ENCODE data around the gene ARL5C.
"Not testable (repeated sequence)": the region's sequence is repeated elsewhere in the genome, so short reads cannot be mapped to it uniquely, and the experiment has no call there.

ARL5C gene

DNA sequence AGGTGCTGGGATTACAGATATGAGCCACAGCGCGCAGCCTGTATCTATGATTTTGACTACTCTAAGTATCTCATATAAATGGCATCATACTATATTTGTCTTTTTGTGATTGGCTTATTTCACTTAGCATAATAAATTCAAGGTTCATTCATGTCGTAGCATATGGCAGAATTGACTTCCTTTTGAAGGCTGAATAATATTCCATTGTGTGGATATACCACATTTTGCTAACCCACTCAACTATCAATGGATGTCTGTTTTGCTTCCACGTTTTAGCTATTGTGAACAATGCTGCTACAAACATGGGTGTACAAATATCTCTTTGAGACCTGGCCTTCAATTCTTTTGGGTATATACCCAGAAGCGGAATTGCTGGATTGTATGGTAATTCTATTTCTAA is 24.7 kb downstream of the ARL5C start:
- no peak for TF ChIP-seq JUND (IDR thresholded peaks at IDR 0.05; ENCODE audit: low read depth)
- no peak for DNase-seq (ENCODE audit: low read depth in 1 of 2, low spot score in 1 of 2)
- in situ Hi-C loops (cut with HindIII; ENCODE audit: low pct_unique_long_range_greater_than_20kb, low sequenced_read_pairs): no loop called here

DNA sequence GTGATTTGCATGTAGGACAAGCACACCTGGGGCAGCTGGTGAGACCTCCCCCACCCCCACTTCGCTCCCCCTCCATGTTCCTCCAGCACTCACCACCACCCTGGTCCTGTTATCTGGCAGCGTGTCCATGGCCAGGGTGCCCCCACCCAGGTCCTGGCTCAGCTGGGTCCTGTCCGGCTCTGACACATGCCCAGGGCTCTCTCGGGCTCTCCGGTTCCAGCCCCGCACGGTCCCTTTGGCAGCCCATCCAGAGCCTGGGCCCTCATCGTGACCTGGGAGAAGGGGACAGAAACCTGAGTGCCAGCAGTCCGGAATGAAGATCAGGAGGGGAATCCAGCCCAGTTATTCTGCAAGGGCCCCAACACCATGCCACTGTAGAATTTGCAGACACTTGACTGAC is 26.4 kb downstream of the ARL5C start:
- TF ChIP-seq JUND (IDR thresholded peaks at IDR 0.05; ENCODE audit: low read depth): no peak
- no peak for DNase-seq (ENCODE audit: low read depth in 1 of 2, low spot score in 1 of 2)
- in situ Hi-C loops (cut with HindIII; ENCODE audit: low pct_unique_long_range_greater_than_20kb, low sequenced_read_pairs): no loop called here

DNA sequence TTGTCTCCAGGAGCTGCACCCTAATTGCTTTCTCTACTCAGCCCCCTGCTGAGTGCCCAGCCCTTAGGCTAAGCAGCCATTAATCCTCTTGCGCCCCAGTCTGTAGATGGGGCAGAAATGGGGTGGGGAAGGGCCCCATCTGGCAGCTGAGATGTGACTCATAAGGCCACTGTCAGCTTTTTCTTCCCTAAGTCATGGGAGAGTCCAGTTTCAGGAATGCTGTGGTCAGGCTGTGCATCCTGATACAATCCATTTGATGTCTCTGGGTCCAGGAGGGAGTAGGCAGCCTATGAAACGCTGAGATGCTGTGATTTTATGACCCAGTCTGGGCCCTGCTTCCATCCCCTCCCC is 26.8 kb downstream of the ARL5C start:
- in situ Hi-C loops (cut with HindIII; ENCODE audit: low pct_unique_long_range_greater_than_20kb, low sequenced_read_pairs): no loop called here
- no peak for DNase-seq (ENCODE audit: low read depth in 1 of 2, low spot score in 1 of 2)
- TF ChIP-seq JUND (IDR thresholded peaks at IDR 0.05; ENCODE audit: low read depth): no peak

DNA sequence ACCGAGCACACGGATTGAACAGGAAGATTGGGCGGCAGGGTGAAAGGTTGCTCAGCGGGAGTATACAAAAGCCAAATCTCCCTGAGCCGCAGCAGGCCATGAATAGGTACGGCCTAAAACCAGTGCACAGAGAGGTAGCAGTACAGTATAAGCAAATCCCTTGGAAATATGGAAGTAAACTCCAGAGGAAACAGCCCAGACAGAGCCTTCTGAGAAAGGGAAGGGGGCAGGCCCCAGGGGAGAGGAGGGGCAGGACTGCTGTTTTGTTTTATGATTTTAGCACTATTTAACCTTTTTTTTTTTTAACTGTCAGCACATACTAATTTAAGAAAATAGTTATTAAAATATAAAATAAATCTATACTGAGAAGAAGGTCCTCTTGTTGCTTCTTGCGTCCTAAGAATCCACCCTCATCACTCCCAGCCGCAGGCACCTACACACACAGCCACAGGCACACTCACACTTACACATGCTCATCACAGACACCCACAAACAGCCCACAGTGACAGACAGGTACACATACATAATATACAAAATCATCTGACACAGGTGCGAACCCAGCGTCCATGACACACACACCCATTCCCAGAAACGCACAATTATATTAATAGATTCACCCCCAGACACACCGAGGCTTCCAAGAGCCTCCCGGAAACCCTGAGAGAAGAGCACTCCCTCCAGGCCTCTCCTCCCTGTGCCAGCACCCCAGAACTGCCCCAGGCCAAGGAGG is 27.4 kb downstream of the ARL5C start:
- no peak for DNase-seq (ENCODE audit: low read depth in 1 of 2, low spot score in 1 of 2)
- no peak for TF ChIP-seq JUND (IDR thresholded peaks at IDR 0.05; ENCODE audit: low read depth)
- in situ Hi-C loops (cut with HindIII; ENCODE audit: low pct_unique_long_range_greater_than_20kb, low sequenced_read_pairs): no loop called here

DNA sequence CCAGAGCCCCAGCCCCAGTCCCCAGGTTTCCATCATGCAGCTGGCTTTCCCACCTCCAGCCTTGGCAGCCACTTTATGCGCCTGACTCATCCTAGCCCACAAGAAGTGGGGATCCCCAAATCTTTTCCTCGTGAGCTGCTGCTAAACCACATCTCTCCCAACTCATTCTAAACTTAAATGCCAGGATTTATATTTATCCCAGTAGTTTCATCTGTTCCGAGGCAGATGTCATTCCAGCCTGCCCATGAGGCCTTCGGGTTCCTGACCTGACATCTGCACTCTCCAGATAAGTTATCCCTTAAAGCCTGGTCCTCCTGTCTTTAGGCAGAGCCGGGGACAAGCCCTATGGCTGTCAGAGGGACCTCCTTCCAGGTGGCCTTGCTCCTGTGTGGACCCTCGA is 31.1 kb downstream of the ARL5C start:
- no peak for TF ChIP-seq JUND (IDR thresholded peaks at IDR 0.05; ENCODE audit: low read depth)
- in situ Hi-C loops (cut with HindIII; ENCODE audit: low pct_unique_long_range_greater_than_20kb, low sequenced_read_pairs): no loop called here
- no peak for DNase-seq (ENCODE audit: low read depth in 1 of 2, low spot score in 1 of 2)

DNA sequence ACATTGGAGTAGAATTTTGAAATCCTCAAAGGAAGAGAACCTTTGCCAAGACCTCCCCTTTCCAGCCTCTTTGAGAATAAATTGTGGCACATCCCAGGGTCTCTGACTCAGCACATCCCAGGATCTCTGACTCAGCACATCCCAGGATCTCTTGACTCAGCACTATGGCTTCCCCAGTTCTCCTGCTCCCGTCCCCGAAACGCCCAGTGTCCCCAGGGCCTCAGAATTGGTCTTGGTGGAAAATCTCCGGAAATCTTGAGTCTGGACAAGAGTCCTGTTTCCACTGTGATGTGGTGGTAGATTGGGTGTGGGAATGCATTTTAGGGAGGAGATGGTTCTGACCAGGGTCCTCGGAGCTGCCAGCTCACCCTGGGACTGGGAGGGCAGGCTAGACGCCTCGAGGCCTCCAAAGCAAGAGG is 33.8 kb downstream of the ARL5C start:
- in situ Hi-C loops (cut with HindIII; ENCODE audit: low pct_unique_long_range_greater_than_20kb, low sequenced_read_pairs): no loop called here
- no peak for DNase-seq (ENCODE audit: low read depth in 1 of 2, low spot score in 1 of 2)
- no peak for TF ChIP-seq JUND (IDR thresholded peaks at IDR 0.05; ENCODE audit: low read depth)

DNA sequence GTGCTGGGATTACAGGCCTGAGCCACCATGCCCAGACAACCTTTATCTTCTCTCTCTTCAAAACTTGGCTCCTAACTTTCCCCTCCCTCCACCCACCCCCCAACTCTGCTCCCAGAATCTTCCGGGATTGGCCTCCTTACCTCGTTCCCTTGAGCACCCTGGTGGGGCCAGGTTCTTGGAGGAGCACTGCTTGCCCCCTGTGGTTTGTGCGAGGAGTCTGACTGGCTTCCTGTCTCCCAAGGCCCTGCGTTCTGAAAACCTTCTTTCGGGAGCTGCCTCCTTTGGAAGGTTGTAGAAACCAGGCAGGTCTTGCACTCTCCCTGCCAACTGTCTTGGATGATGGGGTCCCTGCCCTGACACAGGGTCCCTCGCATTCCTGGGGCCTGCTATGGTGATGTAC is 34.3 kb downstream of the ARL5C start:
- in situ Hi-C loops (cut with HindIII; ENCODE audit: low pct_unique_long_range_greater_than_20kb, low sequenced_read_pairs): no loop called here
- no peak for TF ChIP-seq JUND (IDR thresholded peaks at IDR 0.05; ENCODE audit: low read depth)
- DNase-seq (ENCODE audit: low read depth in 1 of 2, low spot score in 1 of 2): no peak

DNA sequence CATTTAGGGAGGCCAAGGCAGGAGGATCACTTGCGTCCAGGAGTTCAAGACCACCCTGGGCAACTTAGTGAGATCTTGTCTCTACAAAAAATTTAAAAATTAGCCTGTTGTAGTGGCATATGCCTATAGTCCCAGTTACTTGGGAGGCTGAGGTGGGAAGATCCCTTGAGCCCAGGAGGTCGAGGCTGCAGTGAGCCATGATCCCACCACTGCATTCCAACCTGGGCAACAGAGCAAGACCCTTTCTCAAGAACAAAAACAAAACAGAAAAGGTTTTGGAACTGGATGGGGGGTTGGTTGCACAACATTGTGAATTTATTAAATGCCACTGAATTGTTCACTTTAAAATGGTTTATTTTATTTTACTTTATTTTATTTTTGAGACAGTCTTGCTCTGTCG is 35.8 kb downstream of the ARL5C start:
- in situ Hi-C loops (cut with HindIII; ENCODE audit: low pct_unique_long_range_greater_than_20kb, low sequenced_read_pairs): no loop called here
- no peak for DNase-seq (ENCODE audit: low read depth in 1 of 2, low spot score in 1 of 2)
- no peak for TF ChIP-seq JUND (IDR thresholded peaks at IDR 0.05; ENCODE audit: low read depth)

DNA sequence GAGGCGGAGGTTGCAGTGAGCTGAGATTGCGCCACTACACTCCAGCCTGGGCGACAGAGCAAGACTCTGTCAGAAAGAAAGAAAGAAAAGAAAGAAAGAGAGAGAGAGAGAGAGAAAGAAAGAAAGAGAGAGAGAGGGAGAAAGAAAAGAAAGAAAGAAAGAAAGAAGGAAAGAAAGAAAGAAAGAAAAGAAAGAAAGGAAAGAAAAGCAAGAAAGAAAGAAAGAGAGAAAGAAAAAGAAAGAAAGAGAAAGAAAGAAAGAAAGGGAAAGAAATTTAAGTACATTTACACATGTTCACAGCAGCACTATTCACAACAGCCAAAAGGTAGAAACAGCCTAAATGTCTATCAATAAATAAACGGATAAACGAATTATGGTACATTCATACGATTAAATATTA is 36.4 kb downstream of the ARL5C start:
- in situ Hi-C loops (cut with HindIII; ENCODE audit: low pct_unique_long_range_greater_than_20kb, low sequenced_read_pairs); DNase-seq (ENCODE audit: low read depth in 1 of 2, low spot score in 1 of 2): not testable (repeated sequence)

DNA sequence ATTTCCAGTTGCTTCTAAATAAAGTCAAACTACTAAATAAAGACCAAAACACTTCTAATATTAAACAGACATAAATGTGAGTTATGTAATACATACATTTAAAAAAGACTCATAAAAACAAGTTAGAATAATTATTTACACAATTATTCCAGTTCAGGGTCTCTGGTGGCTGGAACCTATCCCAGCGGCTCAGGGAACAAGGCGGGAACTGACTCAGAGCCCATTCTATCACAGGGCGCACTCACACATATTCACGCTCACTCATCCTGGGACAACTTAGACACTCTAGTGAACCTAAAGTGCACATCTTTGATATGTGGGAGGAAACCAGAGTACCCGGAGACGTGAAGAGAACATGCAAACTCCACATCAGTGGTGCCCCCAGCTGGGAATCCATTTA is 39.5 kb downstream of the ARL5C start:
- TF ChIP-seq JUND (IDR thresholded peaks at IDR 0.05; ENCODE audit: low read depth): no peak
- in situ Hi-C loops (cut with HindIII; ENCODE audit: low pct_unique_long_range_greater_than_20kb, low sequenced_read_pairs): no loop called here
- no peak for DNase-seq (ENCODE audit: low read depth in 1 of 2, low spot score in 1 of 2)

DNA sequence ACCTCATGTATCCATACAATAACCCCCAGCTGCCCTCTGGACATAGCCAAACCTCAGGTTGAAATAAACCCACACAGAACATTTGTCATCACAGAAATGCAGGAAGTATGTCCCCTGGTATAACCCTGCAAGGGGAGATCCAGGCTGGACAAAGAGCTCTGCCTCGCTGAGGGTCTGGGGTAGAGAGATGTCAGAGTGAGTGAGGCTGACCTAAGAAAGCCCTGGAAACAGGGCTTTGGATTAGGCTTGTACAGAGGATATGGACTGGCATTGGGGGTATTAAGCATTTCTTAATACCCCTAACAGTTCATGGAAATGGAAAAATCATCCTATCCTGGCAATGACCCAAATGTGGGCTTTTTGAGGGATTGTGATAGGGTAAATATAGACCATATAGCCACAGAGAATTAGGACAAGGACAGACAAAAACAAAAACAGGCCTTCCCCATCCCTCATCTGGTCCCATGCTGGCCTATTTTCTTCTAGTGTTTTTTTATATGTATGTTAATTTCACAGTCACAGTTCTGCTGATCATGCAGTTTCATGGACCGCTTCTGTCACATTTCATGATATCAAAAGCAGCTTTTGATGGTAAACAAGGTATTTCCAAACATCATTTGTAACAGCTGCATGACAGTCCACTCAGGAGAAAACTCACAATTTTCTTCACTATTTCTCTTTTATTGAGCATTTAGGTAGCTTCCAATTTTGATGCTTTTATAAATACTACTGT is 40.7 kb downstream of the ARL5C start:
- no peak for DNase-seq (ENCODE audit: low read depth in 1 of 2, low spot score in 1 of 2)
- in situ Hi-C loops (cut with HindIII; ENCODE audit: low pct_unique_long_range_greater_than_20kb, low sequenced_read_pairs): no loop called here
- TF ChIP-seq JUND (IDR thresholded peaks at IDR 0.05; ENCODE audit: low read depth): no peak

DNA sequence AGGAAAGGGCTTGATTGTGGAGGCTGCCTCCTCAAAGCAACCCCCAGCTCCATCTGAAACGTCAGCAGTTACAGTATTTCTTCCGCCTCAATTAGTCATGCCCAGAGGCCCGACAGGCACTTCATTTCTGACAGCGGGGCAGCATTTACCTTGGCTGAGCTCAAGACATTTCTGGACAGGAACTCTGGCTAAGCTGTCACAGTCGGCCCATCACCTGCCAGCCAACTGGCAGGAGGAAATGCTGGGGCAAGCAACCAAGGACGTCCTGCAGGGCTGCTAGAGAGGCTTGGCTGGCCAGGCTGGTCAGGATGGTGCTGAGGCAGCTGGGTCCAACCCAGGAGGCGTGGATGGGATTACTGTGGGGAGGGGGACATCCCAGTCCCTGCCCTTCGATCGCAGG is 42.3 kb downstream of the ARL5C start:
- no peak for TF ChIP-seq JUND (IDR thresholded peaks at IDR 0.05; ENCODE audit: low read depth)
- DNase-seq (ENCODE audit: low read depth in 1 of 2, low spot score in 1 of 2): peak in 1 of 2 experiments; percentile 36
- in situ Hi-C loops (cut with HindIII; ENCODE audit: low pct_unique_long_range_greater_than_20kb, low sequenced_read_pairs): no loop called here

DNA sequence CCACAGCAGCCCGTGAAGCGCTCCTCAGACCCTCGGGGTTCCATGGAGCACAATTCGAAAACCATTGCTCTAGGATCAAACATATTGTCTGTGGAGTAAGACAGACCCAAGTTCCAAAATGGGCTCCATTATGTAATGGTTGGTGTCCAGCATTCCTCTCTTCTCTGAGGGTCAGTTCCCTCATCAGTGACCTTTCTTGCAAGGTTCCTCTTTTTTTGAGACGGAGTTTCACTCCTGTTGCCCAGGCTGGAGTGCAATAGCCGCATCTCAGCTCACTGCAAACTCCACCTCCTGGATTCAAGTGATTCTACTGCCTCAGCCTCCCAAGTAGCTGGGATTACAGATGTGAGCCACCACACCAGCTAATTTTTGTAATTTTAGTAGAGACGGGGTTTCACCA is 43.0 kb downstream of the ARL5C start:
- in situ Hi-C loops (cut with HindIII; ENCODE audit: low pct_unique_long_range_greater_than_20kb, low sequenced_read_pairs): no loop called here
- DNase-seq (ENCODE audit: low read depth in 1 of 2, low spot score in 1 of 2): no peak
- TF ChIP-seq JUND (IDR thresholded peaks at IDR 0.05; ENCODE audit: low read depth): no peak

DNA sequence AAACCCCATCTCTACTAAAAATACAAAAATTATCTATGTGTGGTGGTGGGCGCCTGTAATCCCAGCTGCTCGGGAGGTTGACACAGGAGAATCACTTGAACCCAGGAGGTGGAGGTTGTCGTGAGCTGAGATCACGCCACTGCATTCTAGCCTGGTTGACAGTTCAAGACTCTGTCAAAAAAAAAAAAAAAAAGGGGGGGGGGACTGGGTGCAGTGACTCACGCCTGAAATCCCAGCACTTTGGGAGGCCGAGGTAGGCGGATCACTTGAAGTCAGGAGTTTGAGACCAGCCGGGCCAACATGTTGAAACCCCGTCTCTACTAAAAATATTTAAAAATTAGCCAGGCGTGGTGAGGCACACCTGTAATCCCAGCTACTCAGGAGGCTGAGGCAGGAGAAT is 44.0 kb downstream of the ARL5C start:
- in situ Hi-C loops (cut with HindIII; ENCODE audit: low pct_unique_long_range_greater_than_20kb, low sequenced_read_pairs); DNase-seq (ENCODE audit: low read depth in 1 of 2, low spot score in 1 of 2): not testable (repeated sequence)
